HG02759 (cell line): ENCODE results near the gene SPOP.
"Not testable (repeated sequence)": the region's sequence is repeated elsewhere in the genome, so short reads cannot be mapped to it uniquely, and the experiment has no call there.

ENCODE experiments used
- ATAC-seq: cut with Tn5 transposase; IDR thresholded peaks from one replicate; pipeline ENCODE4 v1.9.1; 2021; ENCODE audit warnings: mild to moderate bottlenecking, moderate library complexity; ENCODE audit not compliant: unreplicated experiment

Gene SPOP

DNA sequence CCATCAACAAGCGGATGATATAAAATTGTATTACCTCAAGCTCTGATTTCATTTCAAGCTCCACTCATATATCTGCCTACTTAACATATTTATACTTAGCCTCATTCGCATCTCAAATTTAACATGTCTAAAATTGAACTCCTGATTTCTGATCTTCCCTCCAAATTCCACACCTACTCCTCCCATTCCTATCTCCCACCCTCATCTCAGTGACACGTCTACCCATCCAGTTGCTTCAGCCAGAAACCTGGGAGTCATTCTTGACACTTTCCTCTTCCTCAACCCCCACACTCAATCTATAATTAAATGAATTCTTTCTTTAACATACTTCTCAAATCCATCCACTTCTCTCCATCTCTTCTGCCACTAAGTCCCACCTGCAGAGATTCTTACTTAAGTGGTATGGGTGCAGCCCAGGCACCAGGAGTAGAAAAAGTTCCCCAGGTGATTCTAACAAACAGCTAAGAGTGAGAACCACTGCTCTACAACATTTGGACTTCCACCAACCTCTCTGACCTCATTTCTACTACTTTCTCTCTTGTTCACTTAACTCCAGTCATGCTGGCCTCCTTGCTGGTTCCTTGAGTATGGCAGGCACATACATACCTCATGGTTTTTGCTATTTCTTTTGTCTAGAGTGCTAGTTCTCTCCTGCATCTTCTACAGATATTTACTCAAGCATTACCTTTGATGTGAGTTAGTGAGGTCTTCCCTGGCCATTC is 18.1 kb downstream of the SPOP start:
- no peak for ATAC-seq

DNA sequence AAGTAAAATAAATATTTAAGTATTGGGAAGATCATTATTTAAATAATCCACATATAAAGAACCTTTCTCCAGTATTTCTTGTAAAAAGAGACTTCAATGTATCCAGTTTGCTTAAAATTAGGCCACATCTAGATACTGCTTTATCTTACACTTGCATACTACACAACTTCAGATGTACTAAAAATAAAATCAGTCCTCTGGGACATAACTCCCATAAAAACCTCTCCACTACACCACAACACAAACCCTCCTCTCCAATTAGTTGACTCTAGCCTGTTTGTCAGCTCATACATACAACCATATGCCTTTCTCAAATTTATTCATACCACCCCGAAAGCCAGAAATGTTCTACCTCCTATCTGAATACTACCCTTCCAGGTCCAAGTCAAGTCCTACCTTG is 21.6 kb downstream of the SPOP start:
- ATAC-seq = no peak

DNA sequence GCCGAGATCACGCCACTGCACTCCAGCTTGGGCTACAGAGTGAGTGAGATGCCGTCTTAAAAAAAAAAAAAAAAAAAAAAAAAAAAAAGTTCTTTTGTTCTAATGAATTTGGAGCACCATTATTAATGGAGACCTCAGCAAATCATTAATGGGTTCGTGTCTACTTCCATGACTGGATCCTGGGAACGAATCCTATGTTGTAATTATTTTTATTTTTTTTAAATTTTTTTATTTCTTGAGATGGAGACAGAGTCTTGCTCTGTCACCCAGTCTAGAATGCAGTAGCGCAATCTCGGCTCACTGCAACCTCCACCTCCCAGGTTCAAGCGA is 30.7 kb downstream of the SPOP start:
- no peak for ATAC-seq

DNA sequence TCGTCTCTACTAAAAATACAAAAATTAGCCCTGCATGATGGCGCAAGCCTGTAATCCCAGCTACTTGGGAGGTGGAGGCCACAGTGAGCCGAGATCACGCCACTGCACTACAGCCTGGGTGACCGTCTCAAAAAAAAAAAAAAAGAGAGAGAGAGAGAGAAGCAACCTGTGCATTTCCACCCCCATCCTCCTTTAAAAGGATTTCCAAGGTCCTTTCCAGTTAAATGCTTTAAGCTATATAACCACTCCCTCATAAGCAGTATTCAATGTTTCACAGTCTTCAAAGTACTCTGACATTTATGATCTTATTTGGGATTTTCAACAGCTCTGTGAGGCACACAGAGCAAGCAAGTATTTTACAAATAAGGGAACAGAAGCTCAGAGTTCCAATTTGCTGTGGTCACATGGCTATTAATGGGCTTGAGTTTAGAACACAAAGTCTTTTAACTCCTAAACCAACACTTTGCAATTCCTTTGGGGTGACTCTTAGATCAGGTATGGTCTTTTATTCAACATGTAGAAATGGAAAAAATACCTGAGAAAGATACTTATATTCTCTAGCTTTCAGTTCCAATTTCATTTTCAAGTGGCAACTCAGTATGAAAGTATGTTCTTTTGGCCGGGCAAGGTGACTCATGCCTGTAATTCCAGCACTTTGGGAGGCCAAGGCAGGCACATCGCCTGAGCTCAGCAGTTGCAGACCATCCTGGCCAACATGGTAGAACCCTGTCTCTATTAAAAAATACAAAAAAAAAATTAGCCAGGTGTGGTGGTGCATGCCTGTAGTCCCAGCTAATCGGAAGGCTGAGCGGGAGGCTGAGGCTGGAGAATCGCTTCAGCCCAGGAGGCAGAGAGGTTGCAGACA is 31.3 kb downstream of the SPOP start:
- ATAC-seq = no peak

- not testable (repeated sequence) for ATAC-seq
Observed at GRCh38 chr17:49646056-49646390, 31.9 kb downstream of the SPOP start.

- ATAC-seq = no peak
Observed at GRCh38 chr17:49645654-49646053, 32.2 kb downstream of the SPOP start.

GRCh38 chr17:49640556-49640955 is 37.3 kb downstream of the SPOP start:
- ATAC-seq = no peak

GRCh38 chr17:49638818-49639217 is 39.1 kb downstream of the SPOP start:
- no peak for ATAC-seq

DNA sequence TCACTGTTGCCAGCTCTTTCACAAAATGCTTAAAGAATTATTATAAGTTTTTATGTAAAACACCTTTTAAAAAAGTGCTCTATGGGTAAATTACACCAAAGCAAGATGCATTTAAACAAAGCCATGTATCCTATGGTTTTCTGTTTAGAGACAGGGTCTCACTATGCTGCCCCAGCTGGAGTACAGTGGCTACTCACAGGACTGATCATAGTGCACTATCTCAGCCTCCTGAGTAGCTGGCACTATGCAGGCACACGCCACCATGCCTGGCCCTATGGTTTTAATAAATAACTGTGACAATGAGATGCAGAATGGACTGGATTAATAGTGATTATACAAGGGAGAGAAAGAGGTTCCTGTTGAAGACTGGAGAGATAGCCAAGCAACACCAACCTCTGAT is 40.2 kb downstream of the SPOP start:
- ATAC-seq = no peak

GRCh38 chr17:49637050-49637449 is 40.8 kb downstream of the SPOP start:
- ATAC-seq = no peak

GRCh38 chr17:49635121-49635520 is 42.8 kb downstream of the SPOP start:
- no peak for ATAC-seq

DNA sequence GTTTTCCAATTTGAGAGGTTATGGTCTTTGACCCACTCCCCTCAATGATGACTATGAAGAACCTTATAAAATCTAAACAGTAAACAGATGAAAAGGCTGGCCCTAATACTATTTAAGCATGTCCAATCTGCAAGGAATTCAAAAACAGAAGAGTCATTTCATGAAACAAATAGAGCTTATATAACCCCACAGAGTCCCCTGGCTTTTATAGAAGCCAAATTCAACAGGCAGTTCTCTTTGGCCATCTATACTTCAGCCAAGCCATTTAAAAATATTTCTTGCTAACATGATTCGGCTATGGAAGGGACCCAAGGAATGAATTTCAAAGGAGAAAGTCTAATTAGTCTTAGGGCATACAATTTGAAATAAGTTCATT is 43.4 kb downstream of the SPOP start:
- no peak for ATAC-seq

DNA sequence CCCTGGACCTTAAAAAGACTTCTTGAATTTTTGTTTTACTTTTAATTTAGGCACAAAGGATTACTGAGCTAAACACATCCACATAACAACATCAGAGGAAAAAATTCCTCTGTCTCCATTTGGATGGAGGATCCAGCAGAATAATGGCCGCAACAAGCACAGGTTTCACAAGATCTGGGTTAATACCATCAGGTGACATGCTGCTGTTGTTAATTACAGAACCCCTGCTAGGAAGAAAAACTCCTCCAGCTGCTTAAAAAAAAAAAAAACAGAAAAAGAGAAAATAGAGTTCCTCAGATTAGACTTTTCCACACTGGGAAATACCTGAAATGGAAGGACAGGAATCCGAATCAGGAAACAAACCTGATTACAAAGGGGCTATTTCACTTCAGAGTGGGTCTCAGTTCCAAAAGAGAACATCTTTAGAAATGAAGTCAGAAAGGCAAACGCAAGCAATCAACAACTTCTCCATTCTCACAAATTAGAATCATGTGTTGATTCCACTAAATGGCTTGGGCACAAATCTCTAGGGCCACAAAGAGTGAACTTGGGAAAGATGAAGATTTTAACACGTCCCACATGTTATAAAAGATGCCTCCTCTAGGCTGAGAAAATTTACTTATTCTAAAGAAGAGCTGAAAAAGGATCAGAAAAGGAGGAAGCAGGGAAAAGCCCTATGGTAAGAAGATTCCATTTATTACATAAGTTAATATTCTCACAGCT is 44.0 kb downstream of the SPOP start:
- no peak for ATAC-seq

DNA sequence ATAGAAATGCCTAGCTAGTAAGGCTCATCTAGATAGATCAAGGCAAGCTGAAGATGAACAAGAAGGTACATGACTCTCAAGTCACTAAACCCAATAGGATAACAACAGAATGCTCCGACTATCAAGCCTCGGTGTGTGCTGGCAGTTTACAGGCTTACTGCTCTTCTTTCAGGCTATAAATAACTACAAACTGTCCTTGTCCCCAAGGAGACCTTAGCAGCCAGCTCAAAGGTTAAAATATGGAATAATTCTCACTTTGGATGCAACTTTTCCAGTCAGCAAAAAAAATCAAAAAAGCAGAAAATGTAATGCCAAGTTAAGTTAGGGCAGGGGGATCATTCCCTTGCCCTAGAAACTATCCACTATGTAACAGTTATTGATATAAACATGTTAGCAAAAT is 44.6 kb downstream of the SPOP start:
- no peak for ATAC-seq

DNA sequence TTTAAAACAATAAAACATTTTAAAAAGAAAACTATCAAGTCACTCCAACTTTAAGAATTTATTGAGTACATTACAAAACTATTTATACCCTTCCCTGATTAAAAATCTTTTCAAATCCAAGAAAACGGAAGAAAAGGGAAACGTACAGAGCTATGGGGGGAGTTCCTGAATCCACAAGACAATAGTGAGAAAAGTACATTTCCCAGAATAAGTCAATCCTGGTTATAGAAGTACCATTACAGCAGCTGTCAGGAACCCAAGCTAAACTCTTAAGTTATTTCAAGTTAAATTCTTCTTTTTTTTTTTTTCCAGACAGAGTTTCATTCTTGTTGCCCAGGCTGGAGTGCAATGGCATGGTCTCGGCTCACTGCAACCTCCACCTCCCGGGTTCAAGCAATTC is 45.7 kb downstream of the SPOP start:
- ATAC-seq = no peak

DNA sequence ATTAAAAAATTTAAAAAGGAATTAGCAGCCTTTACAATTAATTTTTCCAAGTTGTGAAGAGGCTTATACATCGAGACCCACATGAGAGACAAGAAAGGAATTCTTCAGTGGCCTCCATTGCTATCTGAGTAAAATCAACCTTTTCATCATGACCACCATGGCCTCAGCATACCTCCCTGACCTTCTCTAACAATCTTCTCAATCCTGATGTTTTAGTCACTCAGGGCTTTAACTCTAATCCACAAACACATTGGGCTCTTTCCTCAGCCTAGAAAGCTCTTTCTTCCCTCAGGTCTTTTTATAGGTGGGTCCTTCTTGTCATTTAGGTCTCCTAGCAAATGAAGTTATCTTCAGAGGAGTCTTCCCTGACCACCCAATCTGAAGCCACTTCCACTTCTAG is 46.4 kb downstream of the SPOP start:
- ATAC-seq = no peak

DNA sequence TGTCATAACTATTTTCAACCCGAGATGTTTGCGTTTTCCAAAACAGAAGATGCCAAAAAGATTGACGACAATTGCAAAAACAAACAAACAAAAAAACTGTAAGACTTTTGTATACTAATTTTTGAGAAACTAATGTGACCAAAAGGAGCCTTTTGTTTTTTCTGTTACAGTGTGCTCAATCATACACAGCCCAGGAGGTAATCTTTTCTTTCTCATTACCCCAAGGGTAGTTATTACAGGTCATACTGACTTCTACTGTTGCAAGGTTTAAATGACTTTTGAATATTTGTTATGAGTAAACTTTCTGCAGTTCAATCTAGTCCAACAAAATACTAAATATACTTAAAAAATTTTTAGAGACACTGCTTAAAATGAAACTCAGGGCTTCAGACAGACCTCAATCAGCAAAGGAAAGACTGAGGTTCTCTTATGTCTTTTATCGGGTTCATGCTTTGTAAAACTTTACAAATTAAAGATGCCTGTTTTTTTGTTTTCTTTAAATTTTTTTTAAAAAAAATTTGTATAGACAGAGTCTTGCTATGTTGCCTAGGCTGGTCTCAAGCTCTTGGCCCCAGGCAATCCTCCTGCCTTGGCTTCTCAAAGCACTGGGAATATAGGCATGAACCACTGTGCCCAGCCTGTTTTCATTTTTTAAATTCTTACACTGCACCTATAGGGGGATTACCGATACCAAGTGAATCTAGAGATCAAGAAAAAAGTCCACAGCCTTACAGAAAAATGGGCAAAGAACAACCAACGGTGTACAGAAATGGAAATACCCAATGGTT is 47.6 kb downstream of the SPOP start:
- ATAC-seq = no peak

DNA sequence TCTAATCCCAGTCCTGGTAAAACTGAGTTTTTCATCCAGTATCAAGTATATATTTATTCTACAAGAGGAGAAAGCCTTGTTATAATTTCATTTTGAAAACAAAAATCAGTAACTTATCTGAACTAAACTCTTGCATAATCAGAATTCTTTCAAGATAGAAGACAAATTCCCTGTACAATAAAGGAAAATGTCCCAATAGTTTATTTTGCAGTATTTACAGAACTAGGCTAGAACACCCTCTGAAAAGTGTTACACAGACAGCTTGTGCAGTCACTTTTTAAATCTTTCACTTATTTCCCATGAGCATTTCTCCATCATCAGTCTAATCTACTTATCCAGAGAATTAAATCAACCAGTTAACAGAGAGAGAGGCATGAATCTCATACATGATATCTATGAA is 48.5 kb downstream of the SPOP start:
- no peak for ATAC-seq

DNA sequence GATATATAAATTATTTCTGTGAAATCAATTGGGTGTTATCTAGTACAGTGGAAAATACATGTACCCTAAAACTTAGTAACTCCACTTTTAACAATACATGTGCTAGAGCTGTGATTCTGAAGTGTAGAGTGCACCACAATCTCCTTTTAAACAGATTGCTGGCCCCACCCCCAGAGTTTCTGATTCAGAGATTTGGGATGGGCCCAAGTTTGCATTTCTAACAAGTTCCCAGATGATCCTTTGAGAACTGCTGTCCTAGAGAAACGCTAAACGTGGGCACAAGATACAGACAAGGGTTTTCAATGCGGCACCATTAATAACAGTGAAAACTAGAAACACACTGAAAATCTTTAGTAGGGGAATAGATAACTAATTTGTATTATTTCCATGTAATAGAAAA is 53.0 kb downstream of the SPOP start:
- ATAC-seq = no peak

- ATAC-seq = no peak
Observed at GRCh38 chr17:49621946-49622529, 55.9 kb downstream of the SPOP start.

- no peak for ATAC-seq
Observed at GRCh38 chr17:49621420-49621819, 56.5 kb downstream of the SPOP start.
